SK-N-MC (cell line): ENCODE data around the gene SYTL1.

Source experiments
- EZH2 ChIP-seq: fragments of 200-600 bp; sonication (generic); IDR thresholded peaks from one replicate; pipeline ENCODE4 v1.6.1; 2017; ENCODE audit warnings: antibody characterized with exemption
- FOXP2 ChIP-seq: optimal IDR thresholded peaks from 2 replicates; pipeline ENCODE3; 2011; ENCODE audit warnings: mild to moderate bottlenecking, moderate library complexity; ENCODE audit not compliant: insufficient read depth; ENCODE audit errors: extremely low read length, control extremely low read depth
- POLR2AphosphoS5 ChIP-seq: IDR thresholded peaks from 2 replicates; pipeline ENCODE4 v1.6.1; 2012; ENCODE audit warnings: mild to moderate bottlenecking, low read depth, low read length, borderline replicate concordance

GRCh38 chr1:27363766-27364695 is 22.2 kb downstream of the SYTL1 start:
- no peak for TF ChIP-seq POLR2AphosphoS5
- TF ChIP-seq EZH2 = no peak
- no peak for TF ChIP-seq FOXP2
